ENCODE data around the gene STOM.

The STOM gene

DNA sequence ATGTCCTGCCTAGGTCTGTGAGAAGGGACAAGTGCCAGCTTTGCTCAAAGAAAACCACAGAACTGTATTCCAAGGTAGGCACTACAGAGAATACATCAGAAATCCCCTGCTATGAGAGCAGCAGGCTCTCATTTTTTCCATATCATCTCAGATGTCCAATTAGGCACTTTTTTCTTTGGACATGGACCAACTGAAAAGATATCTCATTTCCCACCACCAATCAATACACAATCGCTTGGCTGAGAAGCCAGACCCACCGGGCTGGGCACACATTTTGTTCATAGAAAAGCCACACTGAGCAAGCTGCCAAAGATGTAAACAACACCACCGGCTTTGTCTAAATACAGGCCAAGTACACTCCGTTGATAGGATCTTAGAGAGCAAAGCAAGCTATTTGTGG is 25.9 kb downstream of the STOM start:
- Histone ChIP-seq H3K9me3 (no peaks in the 10 kb centered on the region), H3K27ac (peak overlapping the region; percentile 50), H3K36me3 (peaks cover 40% of the 10 kb centered on the region), H3K4me1 (ENCODE audit: control insufficient read depth in 1 of 2, insufficient read depth in 1 of 2, low read depth in 1 of 2, low read length in 1 of 2) (peaks cover 0 to 7% of the 10 kb centered on the region in 2 experiments), H3K27me3 (no peaks in the 10 kb centered on the region), H3K4me3 (ENCODE audit: low read depth in 1 of 2, low read length in 1 of 2) (no peak overlapping the region)
- TF ChIP-seq, protein P1, sequence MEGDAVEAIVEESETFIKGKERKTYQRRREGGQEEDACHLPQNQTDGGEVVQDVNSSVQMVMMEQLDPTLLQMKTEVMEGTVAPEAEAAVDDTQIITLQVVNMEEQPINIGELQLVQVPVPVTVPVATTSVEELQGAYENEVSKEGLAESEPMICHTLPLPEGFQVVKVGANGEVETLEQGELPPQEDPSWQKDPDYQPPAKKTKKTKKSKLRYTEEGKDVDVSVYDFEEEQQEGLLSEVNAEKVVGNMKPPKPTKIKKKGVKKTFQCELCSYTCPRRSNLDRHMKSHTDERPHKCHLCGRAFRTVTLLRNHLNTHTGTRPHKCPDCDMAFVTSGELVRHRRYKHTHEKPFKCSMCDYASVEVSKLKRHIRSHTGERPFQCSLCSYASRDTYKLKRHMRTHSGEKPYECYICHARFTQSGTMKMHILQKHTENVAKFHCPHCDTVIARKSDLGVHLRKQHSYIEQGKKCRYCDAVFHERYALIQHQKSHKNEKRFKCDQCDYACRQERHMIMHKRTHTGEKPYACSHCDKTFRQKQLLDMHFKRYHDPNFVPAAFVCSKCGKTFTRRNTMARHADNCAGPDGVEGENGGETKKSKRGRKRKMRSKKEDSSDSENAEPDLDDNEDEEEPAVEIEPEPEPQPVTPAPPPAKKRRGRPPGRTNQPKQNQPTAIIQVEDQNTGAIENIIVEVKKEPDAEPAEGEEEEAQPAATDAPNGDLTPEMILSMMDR (IDR thresholded peaks at IDR 0.05): no peak

DNA sequence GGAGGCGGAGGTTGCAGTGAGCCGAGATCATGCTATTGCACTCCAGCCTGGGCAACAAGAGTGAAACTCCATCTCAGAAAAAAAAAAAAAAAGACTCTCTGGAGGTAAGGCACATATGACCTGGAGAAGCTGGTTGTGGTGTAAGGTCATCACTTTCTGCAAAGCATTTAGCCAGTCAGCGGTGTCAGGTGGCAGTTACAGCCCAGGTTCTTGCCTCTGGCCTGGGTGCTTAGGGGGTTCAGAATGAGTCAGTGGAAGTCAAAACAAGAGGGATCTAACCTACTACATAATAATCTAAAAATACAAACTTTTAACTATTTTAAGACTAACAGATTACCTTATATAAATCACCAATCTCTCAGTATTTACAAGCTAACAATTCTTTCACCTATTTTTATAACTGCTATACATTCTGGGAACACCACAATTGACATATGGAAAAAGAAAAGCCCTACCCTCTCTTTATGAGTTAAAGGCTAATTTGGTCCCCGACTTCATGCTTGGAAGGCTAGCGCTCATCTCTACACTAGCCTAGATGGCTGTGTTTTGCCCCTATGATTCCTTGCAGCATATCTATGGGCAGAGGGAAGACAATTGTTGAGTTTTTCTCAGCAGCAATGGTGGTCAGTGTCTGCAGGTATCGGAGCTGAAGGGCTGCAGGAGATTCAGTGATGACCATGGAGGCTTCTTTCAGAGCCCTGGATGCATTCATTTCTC is 29.2 kb downstream of the STOM start:
- no peaks in the 10 kb centered on the region for H3K27me3 ChIP-seq
- H3K9me3 ChIP-seq: no peaks in the 10 kb centered on the region
- H3K36me3 ChIP-seq: peaks cover 46% of the 10 kb centered on the region
- peaks cover 0 to 8% of the 10 kb centered on the region in 2 experiments for H3K4me1 ChIP-seq (ENCODE audit: control insufficient read depth in 1 of 2, insufficient read depth in 1 of 2, low read depth in 1 of 2, low read length in 1 of 2)
- TF ChIP-seq, protein P1 (IDR thresholded peaks at IDR 0.05): no peak
- no peak overlapping the region for H3K4me3 ChIP-seq (ENCODE audit: low read depth in 1 of 2, low read length in 1 of 2)
- peak overlapping the region; percentile 64 for H3K27ac ChIP-seq

DNA sequence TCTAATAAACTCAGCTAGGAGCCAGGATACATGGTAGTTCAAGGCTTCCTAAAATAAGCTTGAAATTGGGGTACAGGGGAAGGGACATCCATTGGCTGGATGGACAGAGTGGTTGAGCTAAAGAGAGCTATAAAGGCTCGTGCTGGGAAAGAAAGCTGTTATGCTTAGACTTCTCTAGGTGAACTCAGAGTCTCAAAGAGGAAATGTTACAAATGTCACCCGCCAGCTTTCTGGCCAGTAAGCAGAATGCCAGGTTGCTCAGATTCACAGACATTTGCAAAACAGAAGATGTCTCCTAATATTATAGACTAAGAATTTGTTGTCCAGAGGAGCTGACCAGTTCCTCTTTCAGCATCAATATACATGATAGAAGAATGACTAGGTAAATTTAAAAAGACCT is 30.6 kb downstream of the STOM start:
- H3K9me3 ChIP-seq: no peaks in the 10 kb centered on the region
- peak overlapping the region; percentile 64 for H3K27ac ChIP-seq
- H3K27me3 ChIP-seq: no peaks in the 10 kb centered on the region
- TF ChIP-seq, protein P1 (IDR thresholded peaks at IDR 0.05): no peak
- peaks cover 58% of the 10 kb centered on the region for H3K36me3 ChIP-seq
- H3K4me3 ChIP-seq (ENCODE audit: low read depth in 1 of 2, low read length in 1 of 2): no peak overlapping the region
- peaks cover 0 to 8% of the 10 kb centered on the region in 2 experiments for H3K4me1 ChIP-seq (ENCODE audit: control insufficient read depth in 1 of 2, insufficient read depth in 1 of 2, low read depth in 1 of 2, low read length in 1 of 2)

DNA sequence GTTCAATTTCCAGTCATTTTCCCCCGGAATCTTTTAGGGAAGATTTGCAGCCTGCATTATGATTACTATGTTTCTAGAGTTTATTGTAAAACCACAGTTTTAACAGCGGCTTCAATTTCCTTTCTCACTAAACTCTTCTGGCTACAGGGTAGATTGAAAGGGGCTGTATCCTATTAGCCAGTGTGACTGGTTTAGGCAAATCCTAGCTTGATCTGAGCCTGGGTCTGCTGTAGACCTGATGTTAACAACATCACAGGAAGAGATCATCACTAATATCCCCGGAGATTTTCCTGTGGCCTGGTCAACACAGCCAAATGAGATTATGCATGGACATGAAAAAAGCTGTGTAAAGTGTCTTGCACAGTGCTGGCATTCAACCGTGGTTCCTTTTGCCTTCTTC is 33.4 kb downstream of the STOM start:
- peaks cover 0 to 8% of the 10 kb centered on the region in 2 experiments for H3K4me1 ChIP-seq (ENCODE audit: control insufficient read depth in 1 of 2, insufficient read depth in 1 of 2, low read depth in 1 of 2, low read length in 1 of 2)
- H3K27me3 ChIP-seq: no peaks in the 10 kb centered on the region
- H3K27ac ChIP-seq: peak overlapping the region; percentile 64
- peaks cover 66% of the 10 kb centered on the region for H3K36me3 ChIP-seq
- TF ChIP-seq, protein P1 (IDR thresholded peaks at IDR 0.05): no peak
- H3K4me3 ChIP-seq (ENCODE audit: low read depth in 1 of 2, low read length in 1 of 2): no peak overlapping the region
- H3K9me3 ChIP-seq: no peaks in the 10 kb centered on the region

DNA sequence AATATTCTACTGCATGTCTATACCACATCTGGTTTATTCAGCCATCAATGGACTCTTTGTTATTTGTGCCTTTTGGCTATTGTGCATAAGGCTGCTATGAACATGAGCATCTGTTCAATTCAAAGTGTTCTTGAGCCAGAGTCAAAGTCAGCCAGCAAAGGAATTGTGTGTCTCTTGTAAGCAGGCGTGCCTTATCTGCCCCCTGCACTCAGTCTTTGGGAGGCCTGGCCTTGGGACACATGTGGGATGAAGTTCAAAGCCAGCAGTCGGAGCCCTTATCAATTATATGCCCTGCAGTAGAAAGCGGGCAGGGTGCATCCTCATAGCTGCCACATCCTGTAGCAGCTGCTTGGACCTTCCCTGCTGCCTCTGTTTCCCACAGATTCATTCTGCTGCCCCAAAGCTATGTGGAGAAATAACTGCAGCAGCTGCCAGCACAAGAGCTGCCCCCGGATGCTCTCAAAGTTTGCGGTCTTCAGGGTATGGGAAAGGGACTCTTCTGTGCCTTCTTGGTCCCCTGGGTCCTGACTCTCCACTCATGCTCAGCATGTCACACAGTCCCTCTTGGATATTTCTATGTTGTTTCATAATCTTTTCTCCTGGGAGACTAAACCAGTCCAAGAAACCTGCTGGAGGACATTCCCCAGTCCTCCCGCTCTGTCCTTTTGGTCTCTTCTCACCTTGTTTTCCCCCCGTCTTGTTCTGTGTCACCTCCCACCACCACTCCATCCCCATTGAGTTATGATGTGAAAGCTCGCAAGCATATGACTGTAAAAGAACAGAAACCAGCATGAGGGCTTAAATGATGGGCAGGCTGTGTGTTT is 35.9 kb downstream of the STOM start:
- H3K4me1 ChIP-seq (ENCODE audit: control insufficient read depth in 1 of 2, insufficient read depth in 1 of 2, low read depth in 1 of 2, low read length in 1 of 2): peaks cover 9 to 10% of the 10 kb centered on the region in 2 experiments
- H3K27me3 ChIP-seq: no peaks in the 10 kb centered on the region
- H3K36me3 ChIP-seq: peaks cover 83% of the 10 kb centered on the region
- H3K9me3 ChIP-seq: no peaks in the 10 kb centered on the region
- peak overlapping the region; percentile 64 for H3K27ac ChIP-seq
- no peak overlapping the region for H3K4me3 ChIP-seq (ENCODE audit: low read depth in 1 of 2, low read length in 1 of 2)
- TF ChIP-seq, protein P1 (IDR thresholded peaks at IDR 0.05): no peak

All from neutrophil (primary cell).